HPDE6-E6E7 (cell line): ENCODE measurements around the gene CORIN.
"Not testable (repeated sequence)": the region's sequence is repeated elsewhere in the genome, so short reads cannot be mapped to it uniquely, and the experiment has no call there.

ENCODE experiments used
- DNase-seq: peaks from one replicate; pipeline ENCODE4 v3.0.0; 2011; ENCODE audit warnings: missing footprints; ENCODE audit errors: extremely low spot score

CORIN gene

DNA sequence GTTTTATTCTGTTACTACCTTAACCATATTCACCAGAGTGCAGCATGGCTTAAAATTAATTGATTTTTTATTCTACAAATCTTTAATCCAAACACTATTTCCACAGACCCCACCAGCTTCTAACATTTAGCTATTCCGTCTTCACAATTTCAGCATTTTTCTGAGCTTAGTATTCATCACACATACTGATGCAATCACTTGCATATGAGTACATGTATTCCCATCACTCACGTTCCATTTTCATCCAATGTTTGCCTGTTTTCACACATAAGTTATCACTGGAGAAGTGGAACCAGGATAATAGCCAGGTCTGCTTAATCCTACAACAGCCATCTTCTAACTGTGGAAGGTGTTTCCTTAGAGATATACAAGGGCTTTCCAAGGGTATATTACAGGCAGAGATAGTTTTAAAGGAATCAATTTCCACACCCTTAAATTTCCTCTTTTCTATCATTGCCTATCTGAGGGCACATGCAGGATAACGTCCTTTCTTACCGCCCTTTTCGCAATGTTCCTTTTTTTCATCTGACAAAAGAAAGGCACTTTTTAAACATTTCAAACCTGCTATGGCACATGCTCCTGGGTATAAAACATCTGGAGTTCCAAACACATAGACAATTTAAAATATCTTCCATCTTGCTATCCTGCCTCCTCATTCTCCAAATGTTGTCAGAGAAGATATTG lies 115.8 kb downstream of the CORIN start:
- no peak for DNase-seq

DNA sequence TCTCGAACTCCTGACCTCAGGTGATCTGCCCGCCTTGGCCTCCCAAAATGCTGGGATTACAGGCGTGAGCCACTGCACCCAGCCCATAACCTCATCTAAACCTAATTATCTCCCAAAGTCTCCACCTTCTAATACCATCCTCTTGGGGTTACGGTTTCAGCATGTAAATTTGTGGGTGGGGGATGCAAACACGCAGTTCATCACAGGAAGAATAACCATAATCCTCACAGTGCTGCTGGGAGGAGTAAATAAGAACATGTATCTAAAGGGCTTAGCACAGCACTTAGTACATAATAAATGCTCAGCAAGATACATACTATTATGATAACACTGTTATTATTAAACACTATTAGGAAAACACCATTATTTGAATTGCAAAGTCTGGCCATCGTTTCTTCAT lies 116.4 kb downstream of the CORIN start:
- no peak for DNase-seq

DNA sequence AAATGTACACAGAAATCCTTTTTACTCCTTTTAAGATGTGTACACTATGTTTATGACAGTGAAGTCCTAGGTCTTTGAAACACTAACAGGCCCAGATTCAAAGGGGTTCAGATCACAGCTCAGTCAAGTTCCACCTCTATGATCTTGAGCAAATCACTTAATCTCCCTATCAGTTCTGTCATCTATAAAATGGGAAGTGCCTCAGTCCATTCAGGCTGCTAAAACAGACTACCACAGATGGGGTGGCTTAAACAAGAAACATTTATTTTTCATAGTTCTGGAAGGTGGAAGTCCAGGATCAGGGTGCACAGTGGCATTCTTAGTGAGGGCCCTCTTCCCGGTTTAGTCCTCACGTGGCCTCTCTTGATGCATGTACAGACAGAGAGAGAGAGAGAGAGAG lies 117.1 kb downstream of the CORIN start:
- no peak for DNase-seq

DNA sequence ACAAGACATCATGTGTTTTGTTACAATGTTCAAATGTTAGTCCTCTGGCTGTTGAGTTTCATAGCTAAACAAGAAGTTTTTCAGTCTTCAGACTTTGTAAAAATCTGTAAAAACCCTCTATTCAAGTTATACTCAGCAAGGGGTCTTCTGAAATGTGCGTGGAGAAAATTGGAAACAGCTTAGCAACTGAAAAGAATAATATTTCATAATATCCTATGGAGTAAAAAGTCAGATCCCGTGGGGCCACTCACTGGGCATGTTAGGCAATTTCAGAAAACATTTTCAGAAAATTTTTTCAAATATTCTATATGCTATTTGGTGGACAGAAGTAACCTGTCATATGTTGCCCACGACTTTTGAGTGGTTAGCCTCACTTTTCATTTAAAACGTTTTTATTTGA lies 118.3 kb downstream of the CORIN start:
- DNase-seq, result no peak

DNA sequence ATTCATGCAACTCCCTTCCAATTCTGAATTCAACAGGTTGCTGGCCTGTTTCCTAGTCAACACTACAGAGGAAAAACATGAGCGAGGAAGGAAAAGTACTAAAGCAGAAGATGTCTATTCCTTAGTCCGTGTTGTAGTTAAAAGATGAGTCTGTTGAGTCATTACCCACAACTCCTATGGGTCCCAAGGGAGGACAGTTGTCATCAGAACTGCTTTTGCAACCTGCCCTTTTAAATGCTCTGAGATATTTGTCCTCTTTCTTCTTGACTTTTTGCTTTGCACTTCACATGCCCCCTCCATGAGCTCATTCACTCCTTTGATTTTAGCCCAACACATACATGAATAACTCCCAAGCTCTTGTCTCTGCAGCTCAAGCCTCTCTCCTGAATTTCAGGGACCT lies 119.2 kb downstream of the CORIN start:
- no peak for DNase-seq

DNA sequence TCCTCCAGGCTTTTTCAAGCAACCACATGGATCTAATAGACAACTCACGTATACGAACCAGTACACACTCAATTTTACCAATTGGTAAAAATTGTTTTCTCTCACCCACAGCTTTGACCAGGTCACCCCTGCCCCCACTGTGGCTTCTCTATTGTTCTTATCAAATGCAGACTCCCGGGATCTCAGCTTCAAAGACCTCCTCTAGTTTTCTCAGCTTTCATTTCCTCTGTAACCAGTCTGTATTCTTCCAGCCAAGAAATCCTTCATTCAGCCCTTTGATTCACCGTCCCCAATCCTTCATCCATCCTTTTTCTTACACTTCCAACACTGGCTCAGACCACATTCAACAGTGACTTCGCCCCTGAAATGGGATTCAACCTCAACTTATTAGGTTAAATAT lies 120.7 kb downstream of the CORIN start:
- no peak for DNase-seq

DNA sequence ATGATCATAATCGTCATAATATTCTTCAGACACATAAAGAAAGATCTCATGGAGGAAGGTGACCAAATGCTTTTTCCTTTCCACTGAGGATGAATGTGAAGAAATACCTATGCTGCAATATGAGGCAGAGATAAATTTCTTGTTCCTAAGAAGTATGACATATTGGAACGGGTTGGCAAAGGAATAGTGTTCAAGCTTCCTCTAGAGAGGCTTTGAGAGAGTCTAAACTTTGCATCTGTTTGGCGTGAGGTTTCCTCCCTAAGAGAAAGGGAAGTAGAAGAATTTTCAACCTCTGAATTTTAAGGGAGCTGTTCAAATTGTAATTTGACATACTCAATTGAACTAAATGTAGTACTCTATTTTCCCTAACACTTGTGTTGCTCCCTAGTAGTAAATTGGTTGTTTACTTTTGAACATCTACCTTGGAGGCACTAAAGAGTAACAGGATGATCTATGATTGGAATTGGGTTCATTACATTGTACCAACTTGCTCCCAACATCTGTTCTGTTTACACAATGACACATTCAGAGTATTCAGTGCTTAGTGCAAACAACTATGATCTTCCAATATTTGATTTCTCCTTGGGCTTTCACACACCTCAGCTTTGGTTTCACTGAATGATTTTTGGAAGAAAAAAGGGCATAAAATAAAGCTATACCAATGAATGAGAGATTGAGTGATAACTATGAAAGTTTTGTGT lies 122.0 kb downstream of the CORIN start:
- DNase-seq, result no peak

DNA sequence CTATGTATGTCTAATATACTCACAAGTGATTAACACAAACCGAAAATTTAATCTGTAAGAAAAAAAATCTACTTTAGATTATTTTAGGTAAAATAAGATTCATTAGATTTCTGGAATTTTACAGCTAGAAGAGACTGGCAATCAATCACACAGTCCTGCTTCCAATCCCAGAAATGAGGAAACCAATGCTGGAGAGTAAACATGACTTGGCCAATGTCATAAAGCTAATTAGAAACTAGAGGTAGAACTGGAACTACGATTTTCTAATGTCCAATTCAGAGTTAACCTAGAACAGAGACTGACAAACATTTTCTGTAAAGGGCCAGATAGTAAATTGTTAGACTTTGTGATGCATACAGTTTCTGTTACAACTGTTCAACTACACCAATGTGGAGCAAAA lies 123.6 kb downstream of the CORIN start:
- no peak for DNase-seq

DNA sequence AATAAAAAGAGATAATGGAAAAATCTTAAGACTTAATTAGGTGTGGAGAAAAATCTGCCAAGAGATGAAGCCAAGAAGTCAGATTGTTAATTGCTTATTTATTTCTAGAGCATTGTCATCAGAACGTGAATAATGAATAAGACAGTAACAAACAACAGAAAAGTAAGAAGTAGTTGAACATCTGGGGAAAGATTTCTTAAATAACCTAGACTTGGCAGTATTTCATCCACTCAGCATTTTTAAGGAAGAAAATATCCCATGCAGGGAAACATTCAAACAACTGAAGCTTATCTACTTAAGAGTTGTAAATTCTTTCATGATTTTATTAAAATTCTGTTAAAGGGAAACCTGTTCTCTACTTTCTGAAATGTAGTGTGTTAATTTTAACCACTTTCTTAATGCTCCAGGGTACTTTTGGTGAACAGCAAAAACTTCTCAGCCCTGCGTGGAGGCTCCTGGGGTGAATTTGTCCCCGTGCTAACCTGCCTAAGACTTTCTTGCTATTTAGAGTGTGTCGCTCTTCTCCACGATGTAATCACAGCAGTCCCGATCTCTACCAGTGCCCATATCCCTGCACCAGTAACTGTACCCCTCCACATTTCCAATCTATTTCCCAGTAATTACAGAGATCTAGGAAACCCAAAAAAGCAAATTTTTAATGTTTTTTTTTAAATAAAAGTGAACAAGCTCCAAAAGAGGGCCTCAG lies 124.6 kb downstream of the CORIN start:
- DNase-seq, result no peak

DNA sequence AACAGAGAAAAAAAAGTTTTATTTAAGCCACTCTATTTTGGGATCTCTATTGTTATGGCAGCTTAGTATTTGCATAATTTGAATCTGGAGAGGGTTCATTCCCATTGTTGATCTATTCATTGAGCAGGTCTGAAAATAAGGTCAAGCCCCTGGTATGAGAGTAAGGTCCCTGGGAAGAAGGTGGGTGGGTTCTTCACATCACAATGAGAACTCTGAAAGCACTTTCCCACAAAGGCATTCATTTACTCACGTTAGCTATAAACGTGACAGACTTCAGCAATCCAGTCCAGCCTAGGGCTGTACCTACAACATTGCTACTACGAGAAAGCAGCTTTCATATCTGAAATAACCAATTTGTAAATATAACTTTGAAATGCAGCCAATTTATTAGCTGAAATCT lies 126.2 kb downstream of the CORIN start:
- no peak for DNase-seq

DNA sequence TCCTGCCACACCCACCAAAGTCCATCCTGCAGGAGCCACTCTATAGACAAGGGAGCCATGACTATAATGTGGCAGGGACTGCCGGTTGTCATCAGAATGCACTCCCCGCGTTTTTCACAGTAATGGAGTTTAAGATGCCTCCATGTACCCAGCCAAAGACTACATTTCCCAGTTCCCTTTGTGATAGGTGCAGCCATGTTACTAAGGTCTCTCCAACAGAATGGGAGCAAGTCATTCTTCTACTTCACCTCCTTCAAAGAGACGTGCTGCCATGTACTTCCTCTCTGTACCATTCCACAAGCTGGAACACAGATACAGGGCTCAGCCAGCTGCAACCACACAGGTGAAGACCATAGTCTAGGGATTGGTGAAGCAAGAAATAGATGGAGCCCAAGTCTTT lies 126.7 kb downstream of the CORIN start:
- DNase-seq, result no peak

DNA sequence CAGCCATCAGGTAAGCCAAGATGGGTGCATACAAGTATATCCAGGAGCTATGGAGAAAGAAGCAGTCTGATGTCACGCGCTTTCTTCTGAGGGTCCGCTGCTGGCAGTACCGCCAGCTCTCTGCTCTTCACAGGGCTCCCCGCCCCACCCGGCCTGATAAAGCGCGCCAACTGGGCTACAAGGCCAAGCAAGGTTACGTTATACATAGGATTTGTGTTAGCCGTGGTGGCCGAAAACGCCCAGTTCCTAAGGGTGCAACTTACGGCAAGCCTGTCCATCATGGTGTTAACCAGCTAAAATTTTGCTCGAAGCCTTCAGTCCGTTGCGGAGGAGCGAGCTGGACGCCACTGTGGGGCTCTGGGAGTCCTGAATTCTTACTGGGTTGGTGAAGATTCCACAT lies 131.5 kb downstream of the CORIN start:
- not testable (repeated sequence) for DNase-seq

DNA sequence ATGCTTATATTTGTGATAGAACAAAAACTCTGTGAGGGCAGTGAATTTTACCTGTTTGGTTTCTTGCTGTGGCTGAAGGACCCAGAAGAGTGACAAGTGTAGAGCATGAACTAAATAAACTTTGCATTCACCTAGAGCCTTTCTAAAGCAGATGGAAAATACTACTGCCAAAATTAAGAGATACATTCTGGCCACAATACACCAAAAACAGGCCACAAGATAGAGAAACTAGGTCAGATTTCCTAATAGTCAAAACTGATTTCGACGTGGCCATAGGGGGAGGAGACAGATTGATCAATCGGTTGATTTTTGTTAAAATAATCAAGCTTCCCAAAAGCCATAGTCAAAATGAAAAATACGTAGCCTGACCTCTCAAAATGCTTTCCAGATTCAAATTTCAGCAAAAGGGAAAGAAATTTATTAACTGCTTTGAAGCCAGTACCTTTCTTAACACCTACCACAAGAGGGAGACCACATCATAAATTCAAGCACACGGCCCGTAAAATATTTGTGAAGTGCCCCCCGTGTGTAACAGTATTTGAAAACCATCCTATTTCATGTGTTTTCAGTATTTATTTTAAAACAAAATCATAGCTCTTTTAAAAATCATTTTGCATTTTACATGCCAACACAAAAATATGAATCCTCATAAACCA lies 132.4 kb downstream of the CORIN start:
- no peak for DNase-seq

DNA sequence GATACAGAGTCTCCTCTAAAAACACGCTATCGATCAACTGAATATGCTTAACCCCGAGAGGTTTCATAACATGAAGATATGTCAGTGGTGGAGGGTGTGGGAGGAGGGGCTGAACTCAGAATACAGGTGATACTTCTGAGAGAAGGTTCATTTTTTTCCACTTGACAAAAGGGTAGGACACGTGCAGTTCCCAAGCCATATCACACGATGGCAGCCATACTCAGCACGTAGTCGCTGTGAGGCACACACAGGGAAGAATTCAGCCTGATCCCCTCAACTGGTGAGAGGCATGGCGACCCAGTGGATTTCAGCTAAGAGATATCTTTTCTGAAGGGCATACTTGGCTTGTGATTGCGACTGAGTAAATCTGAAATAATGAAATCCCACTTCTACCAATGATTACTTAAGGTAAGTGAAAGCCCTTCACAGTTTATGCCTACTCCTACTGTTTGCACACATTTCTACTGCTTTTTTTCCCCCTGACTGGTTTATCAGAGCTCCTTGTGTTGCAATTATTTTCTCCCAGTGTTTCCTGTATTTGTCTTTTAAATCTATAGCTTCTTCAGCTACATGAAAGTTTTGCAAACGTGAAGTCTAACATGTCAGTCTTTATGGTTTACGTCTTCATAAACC lies 133.1 kb downstream of the CORIN start:
- peak; percentile 42 for DNase-seq

DNA sequence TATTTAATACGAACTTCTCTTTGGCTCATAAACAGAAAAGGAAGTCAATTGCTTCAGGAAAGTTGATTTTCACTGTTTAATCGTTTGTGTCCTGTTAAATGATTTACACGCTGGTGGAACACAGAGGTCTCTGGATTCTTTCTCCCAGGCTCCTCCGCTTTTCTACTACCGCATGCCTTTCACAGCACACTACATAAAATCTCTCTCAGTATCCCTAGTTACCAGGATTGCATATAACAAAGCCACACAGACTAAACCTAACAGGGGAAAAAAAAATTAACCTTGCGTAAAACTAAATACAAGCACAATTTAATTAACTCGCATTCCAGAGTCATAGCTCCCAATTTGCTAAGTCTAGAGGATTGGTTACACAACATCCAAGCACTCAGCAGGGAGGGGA lies 133.9 kb downstream of the CORIN start:
- DNase-seq, result no peak

DNA sequence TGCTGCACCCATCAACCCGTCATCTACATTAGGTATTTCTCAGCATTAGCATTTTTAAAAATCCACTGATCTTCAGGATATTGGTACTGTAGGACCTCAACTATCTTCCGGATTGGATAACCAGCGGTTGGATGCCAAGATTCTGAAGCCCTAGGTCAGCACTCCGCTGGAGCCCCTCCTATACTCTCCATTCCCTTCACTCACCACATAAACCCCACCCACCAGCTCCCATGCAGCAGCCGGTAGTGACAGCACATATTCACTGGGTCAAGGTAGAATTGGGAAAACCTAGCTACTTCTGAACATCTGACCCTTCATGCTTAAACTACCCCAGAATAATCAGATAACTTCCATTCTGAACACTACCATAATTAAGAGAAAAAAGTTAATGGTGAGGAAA lies 134.9 kb downstream of the CORIN start:
- DNase-seq, result no peak

DNA sequence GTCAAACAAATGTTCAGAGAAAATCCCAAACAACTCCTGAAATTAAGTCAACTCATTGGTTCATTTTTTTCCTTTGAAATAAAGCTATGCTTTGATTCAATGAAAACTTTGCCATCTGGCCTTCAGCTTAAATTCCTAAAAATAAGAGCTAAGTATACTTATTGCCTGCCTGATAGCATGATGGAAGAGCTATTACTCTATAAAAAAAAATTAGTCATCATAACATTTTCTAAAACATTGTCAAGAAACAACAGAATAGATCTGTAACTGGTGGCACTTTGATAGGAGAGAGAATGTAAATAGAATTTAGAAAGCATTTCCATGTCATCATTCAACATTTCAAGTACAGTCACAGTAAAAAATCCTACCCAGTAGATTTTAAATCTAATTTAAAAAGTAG lies 136.6 kb downstream of the CORIN start:
- DNase-seq, result no peak

DNA sequence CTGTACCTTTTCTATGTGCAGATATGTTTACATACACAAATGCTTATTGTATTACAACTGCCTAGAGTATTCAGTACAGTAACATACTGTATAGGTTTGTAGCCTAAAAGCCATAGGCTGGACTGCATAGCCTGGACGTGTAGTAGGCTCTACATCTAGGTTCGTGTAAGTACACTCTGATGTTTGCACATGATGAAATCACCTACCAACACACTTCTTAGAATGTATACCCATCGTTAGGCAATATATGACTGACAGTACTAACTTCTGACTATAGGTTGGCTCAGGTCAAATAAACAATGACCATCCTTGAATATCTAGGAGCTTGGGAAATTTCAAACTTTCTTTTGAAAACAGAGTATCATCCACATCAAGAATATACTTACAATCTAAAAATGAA lies 139.0 kb downstream of the CORIN start:
- DNase-seq, result no peak

DNA sequence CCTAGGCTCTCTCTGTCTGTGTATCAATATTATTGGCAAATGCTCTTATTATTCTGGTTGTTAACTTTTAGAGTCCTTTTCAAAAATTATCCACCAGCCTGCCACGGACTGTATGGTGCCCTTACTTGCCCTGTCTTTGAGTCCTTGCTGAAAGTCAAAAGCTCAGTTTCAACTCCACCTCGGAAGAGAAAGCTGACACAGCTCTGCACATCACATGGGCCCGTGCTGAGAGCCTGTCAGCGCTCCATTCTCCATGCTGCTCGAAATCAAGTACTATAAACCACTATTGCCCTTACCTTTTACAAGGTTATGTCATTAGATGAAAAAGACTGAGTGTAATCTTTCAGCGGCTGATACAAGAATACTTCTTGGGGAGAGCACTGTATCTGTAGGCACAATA lies 141.0 kb downstream of the CORIN start:
- DNase-seq, result no peak

DNA sequence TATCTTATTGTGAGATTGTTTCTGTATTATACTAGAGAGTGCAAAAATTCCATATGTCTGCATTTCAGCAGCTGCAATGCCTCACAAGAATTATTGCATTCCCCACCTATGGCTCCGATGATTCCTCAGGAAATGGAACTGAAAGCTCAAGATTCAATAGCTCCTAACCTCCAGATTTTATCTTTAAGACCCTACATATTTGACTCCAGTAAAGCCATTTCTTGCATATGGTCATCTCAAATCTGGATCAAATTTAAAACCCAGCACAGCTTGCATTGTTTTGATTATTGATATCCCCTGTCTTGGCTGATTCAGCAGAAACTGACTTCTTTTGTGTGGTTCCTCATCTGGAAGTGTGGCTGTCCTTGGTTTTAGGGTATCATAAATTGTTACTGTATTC lies 142.6 kb downstream of the CORIN start:
- no peak for DNase-seq

DNA sequence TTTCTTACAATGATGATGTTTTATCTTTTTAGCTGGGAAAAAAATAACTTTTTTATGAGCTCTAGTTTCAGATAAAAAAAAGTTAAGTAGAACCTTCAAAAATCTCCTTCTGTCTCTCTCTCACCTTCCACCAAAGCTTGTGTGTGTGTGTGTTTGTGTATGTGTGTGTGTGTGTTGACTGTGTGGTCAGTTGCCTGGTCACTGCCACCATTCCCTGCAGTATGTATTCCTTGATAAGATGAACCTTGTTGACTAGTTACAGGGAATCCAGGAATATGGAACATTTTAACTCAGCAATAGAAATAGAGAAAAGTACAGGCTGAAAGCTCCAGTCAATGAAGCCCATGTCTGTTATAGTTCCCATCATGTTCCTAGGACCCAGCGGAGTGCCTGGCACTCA lies 143.5 kb downstream of the CORIN start:
- DNase-seq, result no peak

DNA sequence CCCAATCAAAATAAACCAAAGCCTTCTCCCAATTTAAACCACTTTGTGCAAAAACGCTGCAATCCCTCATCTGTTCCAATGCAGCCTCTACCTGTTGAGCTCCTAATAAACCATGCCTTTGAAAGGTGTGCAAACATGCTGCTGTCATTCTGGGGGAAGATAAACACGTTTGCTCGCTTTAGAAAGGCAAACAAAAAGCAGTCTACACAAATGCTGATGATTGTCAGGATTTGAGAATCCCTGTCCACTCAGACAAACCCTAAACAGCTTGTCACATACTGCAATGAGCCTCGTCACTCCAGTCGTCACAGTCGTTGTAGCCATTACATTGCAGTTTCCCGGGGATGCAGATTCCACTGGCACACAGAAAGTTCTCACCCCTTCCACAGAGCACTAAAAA lies 145.2 kb downstream of the CORIN start:
- no peak for DNase-seq
